Measurements from ENCODE around the gene ADGRL1.

DNA sequence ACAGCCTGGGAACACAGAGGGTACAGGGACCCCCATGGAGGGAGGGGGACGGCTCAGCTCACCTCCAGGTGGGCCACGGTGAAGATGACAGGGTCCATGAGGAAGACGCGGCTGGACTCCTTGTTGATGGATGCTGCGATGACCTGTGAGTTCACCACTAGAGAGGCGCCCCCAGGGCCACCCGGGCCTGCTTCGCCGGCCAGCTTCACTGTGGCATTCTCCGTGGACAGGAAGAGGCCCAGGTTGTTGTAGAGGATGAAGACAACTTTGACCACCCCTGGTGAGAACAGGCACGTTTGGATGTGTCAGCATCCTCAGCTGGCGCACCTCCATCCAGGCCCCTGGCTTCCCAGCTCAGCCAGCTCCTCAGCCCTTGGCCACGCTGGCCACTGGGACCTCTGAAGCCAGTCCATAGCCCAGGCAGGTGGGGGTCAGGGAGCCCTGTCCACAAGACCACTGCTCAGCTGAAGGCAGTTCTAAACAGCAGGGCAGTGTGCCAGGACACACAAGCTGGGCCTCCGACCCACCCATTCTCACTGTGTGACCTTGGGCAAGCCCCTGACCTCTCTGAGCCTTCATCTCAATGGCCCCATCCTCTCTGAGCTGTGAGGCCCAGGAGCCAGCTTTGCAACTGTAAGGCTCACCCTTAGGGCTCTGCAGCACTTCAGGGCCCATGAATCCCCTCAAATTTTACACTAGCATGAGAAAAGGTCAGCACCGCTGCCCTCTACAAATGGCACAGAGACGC lies 47.5 kb downstream of the ADGRL1 start:
- TF ChIP-seq POLR2A (IDR thresholded peaks at IDR 0.05; ENCODE audit: low read depth) (no peak), EP300 (IDR thresholded peaks at IDR 0.05) (no peak)
- TF ChIP-seq, protein P1, sequence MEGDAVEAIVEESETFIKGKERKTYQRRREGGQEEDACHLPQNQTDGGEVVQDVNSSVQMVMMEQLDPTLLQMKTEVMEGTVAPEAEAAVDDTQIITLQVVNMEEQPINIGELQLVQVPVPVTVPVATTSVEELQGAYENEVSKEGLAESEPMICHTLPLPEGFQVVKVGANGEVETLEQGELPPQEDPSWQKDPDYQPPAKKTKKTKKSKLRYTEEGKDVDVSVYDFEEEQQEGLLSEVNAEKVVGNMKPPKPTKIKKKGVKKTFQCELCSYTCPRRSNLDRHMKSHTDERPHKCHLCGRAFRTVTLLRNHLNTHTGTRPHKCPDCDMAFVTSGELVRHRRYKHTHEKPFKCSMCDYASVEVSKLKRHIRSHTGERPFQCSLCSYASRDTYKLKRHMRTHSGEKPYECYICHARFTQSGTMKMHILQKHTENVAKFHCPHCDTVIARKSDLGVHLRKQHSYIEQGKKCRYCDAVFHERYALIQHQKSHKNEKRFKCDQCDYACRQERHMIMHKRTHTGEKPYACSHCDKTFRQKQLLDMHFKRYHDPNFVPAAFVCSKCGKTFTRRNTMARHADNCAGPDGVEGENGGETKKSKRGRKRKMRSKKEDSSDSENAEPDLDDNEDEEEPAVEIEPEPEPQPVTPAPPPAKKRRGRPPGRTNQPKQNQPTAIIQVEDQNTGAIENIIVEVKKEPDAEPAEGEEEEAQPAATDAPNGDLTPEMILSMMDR (IDR thresholded peaks at IDR 0.05), result no peak

Measured in esophagus muscularis mucosa (tissue), 4 donors.